DND-41 (cell line): ENCODE results near the gene LYPD6B.

Experiments
- ATAC-seq: fragments of 200-7000 bp; cut with Tn5 transposase; 3 replicates; pipeline ENCODE4 v1.9.1; 2021; ENCODE audit warnings: low read depth; ENCODE audit not compliant: insufficient read depth
- DNase-seq: peaks from one replicate; pipeline ENCODE4 v3.0.0-alpha.2; 2020
- H2AFZ ChIP-seq: 2 replicates; pipeline ENCODE4 v1.6.0; 2012; ENCODE audit warnings: low read depth, low read length
- H3K27ac ChIP-seq: 2 replicates; pipeline ENCODE4 v1.5.1; 2012; ENCODE audit warnings: low read length, inconsistent platforms
- H3K27me3 ChIP-seq: fragments of 200-600 bp; sonication (generic); 2 replicates; pipeline ENCODE4 v1.6.0; 2012; ENCODE audit warnings: low read length, mild to moderate bottlenecking, inconsistent platforms; ENCODE audit not compliant: insufficient read depth, poor library complexity
- H3K36me3 ChIP-seq: 2 replicates; pipeline ENCODE4 v1.5.1; 2012; ENCODE audit warnings: low read length, inconsistent platforms; ENCODE audit not compliant: insufficient read depth
- H3K4me1 ChIP-seq: 2 replicates; pipeline ENCODE4 v1.5.1; 2012; ENCODE audit warnings: mild to moderate bottlenecking, low read length; ENCODE audit not compliant: insufficient read depth
- H3K4me2 ChIP-seq: 2 replicates; pipeline ENCODE4 v1.6.0; 2012; ENCODE audit warnings: mild to moderate bottlenecking, moderate library complexity, low read length, inconsistent platforms; ENCODE audit not compliant: insufficient read depth
- H3K4me3 ChIP-seq, 2 experiments: fragments of 200-600 bp in 1 of 2; shearing (Covaris generic) in 1 of 2; 2 replicates each; pipeline ENCODE4 v1.5.1; 2012 to 2016; ENCODE audit warnings: inconsistent platforms in 2 of 2, low read length in 2 of 2, mild to moderate bottlenecking in 2 of 2, low read depth in 1 of 2, moderate library complexity in 1 of 2
- H3K79me2 ChIP-seq: 2 replicates; pipeline ENCODE4 v1.6.0; 2012; ENCODE audit warnings: low read length, inconsistent platforms; ENCODE audit not compliant: insufficient read depth
- H3K9ac ChIP-seq: 2 replicates; pipeline ENCODE4 v1.6.0; 2012; ENCODE audit warnings: low read depth, mild to moderate bottlenecking, inconsistent platforms, low read length, moderate library complexity
- H3K9me3 ChIP-seq: 2 replicates; pipeline ENCODE4 v1.5.1; 2012; ENCODE audit warnings: low read length, moderate library complexity, mild to moderate bottlenecking, inconsistent platforms; ENCODE audit not compliant: insufficient read depth, severe bottlenecking
- H4K20me1 ChIP-seq: 2 replicates; pipeline ENCODE4 v1.6.0; 2012; ENCODE audit warnings: low read length; ENCODE audit not compliant: insufficient read depth
- CTCF ChIP-seq: IDR thresholded peaks from 2 replicates; pipeline ENCODE4 v1.5.1; 2012; ENCODE audit warnings: borderline replicate concordance, low read length, moderate library complexity, mild to moderate bottlenecking; ENCODE audit not compliant: poor library complexity, severe bottlenecking; ENCODE audit errors: extremely low read depth
- EZH2 ChIP-seq: IDR thresholded peaks from 3 replicates; pipeline ENCODE4 v1.6.1; 2012; ENCODE audit warnings: borderline replicate concordance, low read depth, mild to moderate bottlenecking, moderate library complexity, low read length, inconsistent platforms; ENCODE audit not compliant: severe bottlenecking

The LYPD6B gene

GRCh38 chr2:149258531-149258930 is 220.0 kb downstream of the LYPD6B start:
- no peaks in the 10 kb centered on the region for H3K9me3 ChIP-seq
- no peak overlapping the region for H3K4me3 ChIP-seq
- no peak overlapping the region for H3K4me2 ChIP-seq
- H3K27ac ChIP-seq, result no peak overlapping the region
- DNase-seq (no peak), ATAC-seq (no peak)
- no peaks in the 10 kb centered on the region for H3K79me2 ChIP-seq
- no peaks in the 10 kb centered on the region for H3K4me1 ChIP-seq
- no peaks in the 10 kb centered on the region for H3K27me3 ChIP-seq
- H3K9ac ChIP-seq, result no peak overlapping the region
- no peaks in the 10 kb centered on the region for H4K20me1 ChIP-seq
- H2AFZ ChIP-seq, result no peak overlapping the region
- no peak for TF ChIP-seq CTCF
- TF ChIP-seq EZH2, result no peak
- no peaks in the 10 kb centered on the region for H3K36me3 ChIP-seq

DNA sequence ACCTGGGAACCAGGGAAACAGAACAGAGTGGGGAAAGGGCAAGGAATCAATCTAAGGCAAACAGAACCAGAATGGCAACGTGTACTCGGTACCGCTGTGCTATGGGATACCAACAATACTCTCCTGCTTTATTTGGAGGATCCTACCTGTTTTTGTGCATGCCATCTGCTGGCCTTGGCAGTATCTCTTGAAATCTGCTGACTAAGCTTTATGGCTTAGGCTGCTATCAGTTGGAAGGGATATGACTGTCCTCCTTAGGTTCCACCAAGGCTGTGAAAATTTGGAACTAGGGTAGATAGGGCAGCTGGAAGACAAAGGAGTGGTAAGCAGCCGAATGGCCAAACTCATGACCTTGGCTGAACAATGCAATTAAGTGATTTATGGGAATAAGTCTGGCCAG is 220.6 kb downstream of the LYPD6B start:
- TF ChIP-seq EZH2 (no peak), CTCF (no peak)

GRCh38 chr2:149261692-149262091 is 223.2 kb downstream of the LYPD6B start:
- no peak overlapping the region for H3K9ac ChIP-seq
- no peaks in the 10 kb centered on the region for H3K79me2 ChIP-seq
- no peaks in the 10 kb centered on the region for H3K36me3 ChIP-seq
- ATAC-seq, result no peak; the same call in 2 of the 3 replicates
- H3K9me3 ChIP-seq, result no peaks in the 10 kb centered on the region
- H3K4me3 ChIP-seq, result no peak overlapping the region
- no peaks in the 10 kb centered on the region for H3K27me3 ChIP-seq
- TF ChIP-seq EZH2, result no peak
- TF ChIP-seq CTCF, result no peak
- no peaks in the 10 kb centered on the region for H3K4me1 ChIP-seq
- H3K27ac ChIP-seq, result no peak overlapping the region
- DNase-seq, result no peak
- H2AFZ ChIP-seq, result no peak overlapping the region
- no peak overlapping the region for H3K4me2 ChIP-seq
- H4K20me1 ChIP-seq, result no peaks in the 10 kb centered on the region

More for the DNA sequence above, 220.6 kb downstream of the LYPD6B start:
- ATAC-seq, result no peak
- Histone ChIP-seq H4K20me1 (no peaks in the 10 kb centered on the region), H3K4me3 (no peak overlapping the region), H3K27ac (no peak overlapping the region), H3K4me1 (no peaks in the 10 kb centered on the region), H3K79me2 (no peaks in the 10 kb centered on the region), H3K9me3 (no peaks in the 10 kb centered on the region), H3K36me3 (no peaks in the 10 kb centered on the region), H3K4me2 (no peak overlapping the region), H3K27me3 (no peaks in the 10 kb centered on the region), H3K9ac (no peak overlapping the region), H2AFZ (no peak overlapping the region)
- DNase-seq, result no peak
